ENCODE measurements around the gene NTRK2.
"Not testable (repeated sequence)": the region's sequence is repeated elsewhere in the genome, so short reads cannot be mapped to it uniquely, and the experiment has no call there.

Gene NTRK2

GRCh38 chr9:84880835-84881234, 211.3 kb downstream of the NTRK2 start:
- Histone ChIP-seq H3K4me1 (no peaks in the 10 kb centered on the region), H4K20me1 (no peaks in the 10 kb centered on the region), H3K4me3 (no peak overlapping the region), H3K27ac (no peak overlapping the region), H3K4me2 (no peak overlapping the region), H3K9me3 (replicated peaks in 1 of 11) (no peaks in the 10 kb centered on the region), H3K36me3 (no peaks in the 10 kb centered on the region), H3K27me3 (no peaks in the 10 kb centered on the region), H3K9ac (no peak overlapping the region)
- TF ChIP-seq Cebpa-rat (IDR thresholded peaks at IDR 0.05) = no peak

GRCh38 chr9:84886866-84887265, 217.3 kb downstream of the NTRK2 start:
- Histone ChIP-seq H3K9me3 (replicated peaks in 1 of 11) (no peaks in the 10 kb centered on the region), H3K9ac (no peak overlapping the region)
- no peak for TF ChIP-seq Cebpa-rat (IDR thresholded peaks at IDR 0.05)

GRCh38 chr9:84891924-84892323, 222.4 kb downstream of the NTRK2 start:
- Histone ChIP-seq H3K27me3 (no peaks in the 10 kb centered on the region), H3K4me3 (no peak overlapping the region), H3K27ac (no peak overlapping the region), H3K4me1 (no peaks in the 10 kb centered on the region), H3K9me3 (replicated peaks in 1 of 11) (no peaks in the 10 kb centered on the region), H3K4me2 (no peak overlapping the region), H3K36me3 (no peaks in the 10 kb centered on the region), H3K9ac (no peak overlapping the region), H4K20me1 (no peaks in the 10 kb centered on the region)
- no peak for TF ChIP-seq Cebpa-rat (IDR thresholded peaks at IDR 0.05)

More at GRCh38 chr9:84886866-84887265, 217.3 kb downstream of the NTRK2 start:
- no peaks in the 10 kb centered on the region for H3K27me3 ChIP-seq
- no peaks in the 10 kb centered on the region for H3K36me3 ChIP-seq
- H4K20me1 ChIP-seq = no peaks in the 10 kb centered on the region
- no peak overlapping the region for H3K4me2 ChIP-seq
- H3K27ac ChIP-seq = no peak overlapping the region
- no peaks in the 10 kb centered on the region for H3K4me1 ChIP-seq
- no peak overlapping the region for H3K4me3 ChIP-seq

GRCh38 chr9:84893419-84894128, 224.0 kb downstream of the NTRK2 start:
- Histone ChIP-seq H3K36me3 (no peaks in the 10 kb centered on the region), H3K4me2 (no peak overlapping the region), H3K9ac (no peak overlapping the region), H3K27ac (no peak overlapping the region), H3K4me1 (no peaks in the 10 kb centered on the region), H3K9me3 (replicated peaks in 1 of 11) (no peaks in the 10 kb centered on the region), H4K20me1 (no peaks in the 10 kb centered on the region), H3K4me3 (no peak overlapping the region), H3K27me3 (no peaks in the 10 kb centered on the region)
- TF ChIP-seq Cebpa-rat (IDR thresholded peaks at IDR 0.05) = no peak

- H3K27ac ChIP-seq = no peak overlapping the region
- H3K9me3 ChIP-seq (replicated peaks in 1 of 11) = no peaks in the 10 kb centered on the region
- no peaks in the 10 kb centered on the region for H4K20me1 ChIP-seq
- no peaks in the 10 kb centered on the region for H3K27me3 ChIP-seq
- no peak for TF ChIP-seq Cebpa-rat (IDR thresholded peaks at IDR 0.05)
- H3K4me3 ChIP-seq = no peak overlapping the region
- H3K9ac ChIP-seq = no peak overlapping the region
- no peaks in the 10 kb centered on the region for H3K4me1 ChIP-seq
- H3K4me2 ChIP-seq = no peak overlapping the region
- H3K36me3 ChIP-seq = no peaks in the 10 kb centered on the region
Observed at GRCh38 chr9:84894859-84895258, 225.3 kb downstream of the NTRK2 start.

- no peak for TF ChIP-seq Cebpa-rat (IDR thresholded peaks at IDR 0.05)
- Histone ChIP-seq H3K36me3 (no peaks in the 10 kb centered on the region), H3K4me3 (no peak overlapping the region), H3K27me3 (no peaks in the 10 kb centered on the region), H3K4me2 (no peak overlapping the region), H3K9ac (no peak overlapping the region), H3K27ac (no peak overlapping the region), H3K4me1 (0 out of 20 replicates have a peak, but pooled peaks cover 0 to 3% (median 0%) of the 10 kb centered on the region in 10 experiments), H4K20me1 (no peaks in the 10 kb centered on the region), H3K9me3 (replicated peaks in 1 of 11) (no peaks in the 10 kb centered on the region)
Observed at GRCh38 chr9:84897362-84898094, 228.0 kb downstream of the NTRK2 start.

- no peaks in the 10 kb centered on the region for H3K27me3 ChIP-seq
- 0 out of 20 replicates have a peak, but pooled peaks cover 0 to 3% (median 0%) of the 10 kb centered on the region in 10 experiments for H3K4me1 ChIP-seq
- no peaks in the 10 kb centered on the region for H3K36me3 ChIP-seq
- H3K9ac ChIP-seq = no peak overlapping the region
- H3K27ac ChIP-seq = no peak overlapping the region
- no peak overlapping the region for H3K4me2 ChIP-seq
- H3K4me3 ChIP-seq = no peak overlapping the region
- TF ChIP-seq Cebpa-rat (IDR thresholded peaks at IDR 0.05) = no peak
- H4K20me1 ChIP-seq = no peaks in the 10 kb centered on the region
- no peaks in the 10 kb centered on the region for H3K9me3 ChIP-seq (replicated peaks in 1 of 11)
Observed at GRCh38 chr9:84898188-84898587, 228.7 kb downstream of the NTRK2 start.

- not testable (repeated sequence) for H3K36me3 ChIP-seq; H3K9ac ChIP-seq; H3K27me3 ChIP-seq; H3K9me3 ChIP-seq (replicated peaks in 1 of 11); H3K4me2 ChIP-seq; H3K27ac ChIP-seq; H3K4me1 ChIP-seq; H3K4me3 ChIP-seq; H4K20me1 ChIP-seq
Observed at GRCh38 chr9:84898618-84899017, 229.1 kb downstream of the NTRK2 start.

GRCh38 chr9:84899326-84899725, 229.8 kb downstream of the NTRK2 start:
- no peak overlapping the region for H3K4me2 ChIP-seq
- no peaks in the 10 kb centered on the region for H3K36me3 ChIP-seq
- no peak overlapping the region for H3K9ac ChIP-seq
- TF ChIP-seq Cebpa-rat (IDR thresholded peaks at IDR 0.05) = no peak
- H3K4me1 ChIP-seq = 0 out of 20 replicates have a peak, but pooled peaks cover 0 to 3% (median 0%) of the 10 kb centered on the region in 10 experiments
- H4K20me1 ChIP-seq = no peaks in the 10 kb centered on the region
- no peak overlapping the region for H3K4me3 ChIP-seq
- H3K9me3 ChIP-seq (replicated peaks in 1 of 11) = no peaks in the 10 kb centered on the region
- no peaks in the 10 kb centered on the region for H3K27me3 ChIP-seq
- no peak overlapping the region for H3K27ac ChIP-seq

- Histone ChIP-seq H3K4me3 (no peak overlapping the region), H3K9ac (no peak overlapping the region), H3K36me3 (no peaks in the 10 kb centered on the region), H3K9me3 (replicated peaks in 1 of 11) (no peaks in the 10 kb centered on the region), H3K4me1 (0 out of 20 replicates have a peak, but pooled peaks cover 0 to 3% (median 0%) of the 10 kb centered on the region in 10 experiments), H3K27ac (no peak overlapping the region), H3K27me3 (no peaks in the 10 kb centered on the region), H3K4me2 (no peak overlapping the region), H4K20me1 (no peaks in the 10 kb centered on the region)
- TF ChIP-seq Cebpa-rat (IDR thresholded peaks at IDR 0.05) = no peak
Observed at GRCh38 chr9:84900421-84900820, 230.9 kb downstream of the NTRK2 start.

Data from BLaER1 treated with 17β-estradiol and CSF1 and Interleukin-3, amounts not matched to agents 10 nM and 100 nM (cell line).